Neural cell (in vitro differentiated cells): Measurements from ENCODE around the gene UNC79.
"Not testable (repeated sequence)": the region's sequence is repeated elsewhere in the genome, so short reads cannot be mapped to it uniquely, and the experiment has no call there.

Experiments used
- CTCF ChIP-seq: fragments of 450-650 bp; IDR thresholded peaks from 2 replicates; pipeline ENCODE4 v1.5.1; 2014; ENCODE audit warnings: antibody characterized with exemption, mild to moderate bottlenecking, moderate library complexity; ENCODE audit not compliant: poor library complexity, severe bottlenecking
- EP300 ChIP-seq: fragments of 450-650 bp; conservative IDR thresholded peaks from 2 replicates; pipeline ENCODE4 v1.6.1; 2014; ENCODE audit warnings: antibody characterized with exemption, mild to moderate bottlenecking, moderate library complexity; ENCODE audit not compliant: poor library complexity, severe bottlenecking
- EZH2 ChIP-seq: fragments of 200-600, 300-800 bp; shearing (Covaris generic), sonication (generic); IDR thresholded peaks from 2 replicates; pipeline ENCODE4 v1.6.1; 2014; ENCODE audit warnings: antibody characterized with exemption, low read length, borderline replicate concordance, mild to moderate bottlenecking; ENCODE audit not compliant: insufficient read depth, poor library complexity, severe bottlenecking
- MXI1 ChIP-seq: fragments of 450-650 bp; conservative IDR thresholded peaks from 2 replicates; pipeline ENCODE4 v1.6.1; 2014; ENCODE audit warnings: antibody characterized with exemption, mild to moderate bottlenecking; ENCODE audit not compliant: poor library complexity, severe bottlenecking
- POLR2AphosphoS5 ChIP-seq: IDR thresholded peaks from 2 replicates; pipeline ENCODE4 v1.6.1; 2012
- RAD21 ChIP-seq: fragments of 450-650 bp; conservative IDR thresholded peaks from 2 replicates; pipeline ENCODE4 v1.6.1; 2014; ENCODE audit warnings: antibody characterized with exemption, mild to moderate bottlenecking, moderate library complexity
- REST ChIP-seq: IDR thresholded peaks from 2 replicates; pipeline ENCODE4 v1.6.1; 2012; ENCODE audit warnings: borderline replicate concordance
- SMC3 ChIP-seq: fragments of 450-650 bp; conservative IDR thresholded peaks from 2 replicates; pipeline ENCODE4 v1.6.1; 2014; ENCODE audit warnings: antibody characterized with exemption, mild to moderate bottlenecking, moderate library complexity; ENCODE audit not compliant: poor library complexity
- TAF1 ChIP-seq: IDR thresholded peaks from 2 replicates; pipeline ENCODE4 v1.6.1; 2012; ENCODE audit warnings: low read depth

DNA sequence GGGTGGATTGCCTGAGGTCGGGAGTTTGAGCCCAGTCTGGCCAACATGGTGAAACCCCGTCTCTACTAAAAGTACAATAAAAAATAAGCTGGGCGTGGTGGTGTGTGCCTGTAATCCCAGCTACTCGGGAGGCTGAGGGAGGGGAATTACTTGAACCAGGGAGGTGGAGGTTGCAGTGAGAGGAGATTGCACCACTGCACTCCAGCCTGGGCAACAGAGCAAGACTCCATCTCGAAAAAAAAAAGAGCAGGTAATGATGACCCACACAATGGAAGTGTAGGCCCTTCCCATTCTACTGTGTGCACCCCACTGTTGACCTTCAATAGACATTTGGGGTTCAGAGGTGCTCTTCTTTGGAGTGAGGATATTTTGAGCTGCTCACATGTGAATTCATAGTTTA is 94.5 kb downstream of the UNC79 start:
- TF ChIP-seq EZH2, CTCF, REST, POLR2AphosphoS5, TAF1, RAD21, EP300, SMC3, MXI1: not testable (repeated sequence)
